Testis (tissue), 3 donors: ENCODE results near the gene CALML4. TPM values are rescaled to one million over a fixed set of nuclear protein-coding genes. Genes with fewer than 3 reads are reported as not detected.

Experiments
- DNase-seq: peaks from one replicate; pipeline ENCODE4 v3.0.0-alpha.2; 2019
- H3K27ac ChIP-seq, 2 donors: fragments of 200-600 bp; sonication (generic); one replicate each; pipeline ENCODE4 v1.5.1; 2019
- H3K27me3 ChIP-seq: fragments of 200-600 bp; sonication (generic); one replicate; pipeline ENCODE4 v1.5.1; 2019
- H3K36me3 ChIP-seq: fragments of 200-600 bp; sonication (generic); one replicate; pipeline ENCODE4 v1.5.1; 2017; ENCODE audit warnings: low read depth; ENCODE audit errors: missing control alignments
- H3K4me1 ChIP-seq: fragments of 200-600 bp; sonication (generic); one replicate; pipeline ENCODE4 v1.5.1; 2019
- H3K4me3 ChIP-seq, 2 donors: fragments of 200-600 bp; sonication (generic); one replicate each; pipeline ENCODE4 v1.5.1; 2017 to 2019
- H3K9me3 ChIP-seq: fragments of 200-600 bp; sonication (generic); one replicate; pipeline ENCODE4 v1.5.1; 2017
- CTCF ChIP-seq, 3 experiments: fragments of 450-650 bp in 2 of 3; fragments of 200-600 bp in 1 of 3; sonication (generic) in 1 of 3; IDR thresholded peaks; one replicate each; pipeline ENCODE4 v1.5.1; 2016 to 2019; ENCODE audit warnings: antibody characterized with exemption in 3 of 3, mild to moderate bottlenecking in 2 of 3, moderate library complexity in 1 of 3
- POLR2A ChIP-seq: fragments of 450-650 bp; IDR thresholded peaks from one replicate; pipeline ENCODE4 v1.6.1; 2017; ENCODE audit warnings: antibody characterized with exemption, mild to moderate bottlenecking, moderate library complexity
- WGBS, 2 donors: methylation state at CpG; one replicate each; pipeline ENCODE4 v1.1.5; 2018; 5-methylcytosine and 5-hydroxymethylcytosine counted together
- intact Hi-C: fragments of 100-400 bp; cut with DNase I; formaldehyde crosslinking; loops from one replicate; pipeline ENCODE4 v1.15.1; 2023; ENCODE audit warnings: low total_unique reads
- polyA plus RNA-seq: library from polyadenylated mRNA; stranded (reverse); fragments of 350-450 nt; fragmentation: Illumina TruSeq; extraction: RNeasy Lipid Tissue Mini Kit (QIAGEN cat#74804); gene quantifications from one replicate; pipeline ENCODE4 v1.2.3, GENCODE V29; 2014; ENCODE audit warnings: low read depth, low replicate concordance; ENCODE audit not compliant: insufficient read depth
- total RNA-seq, 2 donors: library from RNA; depleted of rRNA; stranded (reverse); fragments of >200 nt; gene quantifications; one replicate each; pipeline ENCODE4 v1.2.3, GENCODE V29; 2016

Gene CALML4
- total and polyA plus RNA-seq, 3 donors from 2014 or later = 6.8 to 10.5 (median 10.4) TPM

GRCh38 chr15:68184616-68185480 is 20.3 kb downstream of the CALML4 start:
- H3K27me3 ChIP-seq = no peaks in the 10 kb centered on the region
- no peak overlapping the region for H3K4me3 ChIP-seq
- H3K4me1 ChIP-seq = peaks cover 19% of the 10 kb centered on the region
- no peak for TF ChIP-seq CTCF (IDR thresholded peaks at IDR 0.05)
- no peak for TF ChIP-seq POLR2A
- WGBS, 2 donors = 92 to 96% methylated on average over 5 of the region's 5 CpGs
- H3K36me3 ChIP-seq = no peaks in the 10 kb centered on the region
- H3K9me3 ChIP-seq = no peaks in the 10 kb centered on the region
- no peak for DNase-seq
- intact Hi-C loops = no loop called here
- no peak overlapping the region for H3K27ac ChIP-seq

GRCh38 chr15:68183616-68184315 is 21.4 kb downstream of the CALML4 start:
- intact Hi-C loops = no loop called here
- H3K36me3 ChIP-seq = no peaks in the 10 kb centered on the region

GRCh38 chr15:68177742-68178141 is 27.4 kb downstream of the CALML4 start:
- no peaks in the 10 kb centered on the region for H3K27me3 ChIP-seq
- H3K4me3 ChIP-seq = no peak overlapping the region
- no peaks in the 10 kb centered on the region for H3K4me1 ChIP-seq
- TF ChIP-seq POLR2A (no peak), CTCF (IDR thresholded peaks at IDR 0.05) (no peak)
- intact Hi-C loops = no loop called here
- H3K9me3 ChIP-seq = no peaks in the 10 kb centered on the region
- no peaks in the 10 kb centered on the region for H3K36me3 ChIP-seq
- DNase-seq = no peak
- no peak overlapping the region for H3K27ac ChIP-seq

More at GRCh38 chr15:68183616-68184315, 21.4 kb downstream of the CALML4 start:
- DNase-seq = no peak
- peaks cover 19% of the 10 kb centered on the region for H3K4me1 ChIP-seq
- H3K27ac ChIP-seq = no peak overlapping the region
- 89 to 95% methylated on average over 5 of the region's 5 CpGs for WGBS, 2 donors
- H3K4me3 ChIP-seq = no peak overlapping the region
- H3K9me3 ChIP-seq = no peaks in the 10 kb centered on the region
- H3K27me3 ChIP-seq = no peaks in the 10 kb centered on the region
- TF ChIP-seq POLR2A (no peak), CTCF (IDR thresholded peaks at IDR 0.05) (no peak)

GRCh38 chr15:68176601-68177000 is 28.5 kb downstream of the CALML4 start:
- Histone ChIP-seq H3K27ac (no peak overlapping the region), H3K36me3 (no peaks in the 10 kb centered on the region), H3K27me3 (no peaks in the 10 kb centered on the region), H3K4me3 (no peak overlapping the region), H3K9me3 (no peaks in the 10 kb centered on the region), H3K4me1 (no peaks in the 10 kb centered on the region)
- DNase-seq = no peak
- no peak for TF ChIP-seq POLR2A
- intact Hi-C loops = no loop called here
- 92 to 94% methylated on average over 3 of the region's 3 CpGs for WGBS, 2 donors

GRCh38 chr15:68175526-68175925 is 29.6 kb downstream of the CALML4 start:
- Histone ChIP-seq H3K4me3 (no peak overlapping the region), H3K36me3 (no peaks in the 10 kb centered on the region), H3K9me3 (no peaks in the 10 kb centered on the region), H3K27ac (no peak overlapping the region), H3K27me3 (no peaks in the 10 kb centered on the region), H3K4me1 (no peaks in the 10 kb centered on the region)
- no peak for DNase-seq
- WGBS, 2 donors = 68 to 81% methylated on average over 2 of the region's 2 CpGs
- TF ChIP-seq POLR2A (no peak), CTCF (IDR thresholded peaks at IDR 0.05) (no peak)
- intact Hi-C loops = no loop called here
